Posterior cingulate gyrus (tissue), 11 donors: ENCODE data around the gene FIGN.

ENCODE experiments used
- DNase-seq, 10 donors: peaks; one replicate each; pipeline versions ENCODE4 v3.0.0 to v3.0.0-alpha.2; 2020 to 2021; ENCODE audit warnings: mixed read lengths in 3 of 10
- intact Hi-C: fragments of 100-400 bp; cut with DNase I; formaldehyde crosslinking; loops from one replicate; pipeline ENCODE4 v1.15.1; 2023

Gene FIGN

GRCh38 chr2:163670929-163671328 is 64.9 kb downstream of the FIGN start:
- no peak for DNase-seq
- intact Hi-C loops = no loop called here

DNA sequence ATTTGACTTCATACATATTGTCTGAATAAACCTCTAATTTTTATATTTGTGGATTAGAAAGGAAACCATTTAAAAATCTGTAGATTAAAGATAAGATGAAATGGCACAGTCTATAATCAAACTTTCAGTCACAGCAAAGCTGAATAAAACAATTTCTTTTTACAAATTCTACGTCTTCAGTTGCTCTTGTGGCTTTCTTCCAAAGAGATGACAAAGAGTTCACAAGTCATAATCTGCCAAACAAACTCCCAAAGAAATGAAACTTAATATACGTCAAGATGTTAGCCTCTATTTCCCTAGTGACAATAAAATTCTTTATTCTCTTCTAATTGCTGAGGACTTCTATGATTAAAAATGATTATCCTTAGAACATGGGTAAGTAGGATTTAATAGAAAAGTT is 66.3 kb downstream of the FIGN start:
- intact Hi-C loops = no loop called here
- DNase-seq = no peak

- no peak for DNase-seq
- intact Hi-C loops = no loop called here
Measured at GRCh38 chr2:163667064-163667887, 68.5 kb downstream of the FIGN start.

DNA sequence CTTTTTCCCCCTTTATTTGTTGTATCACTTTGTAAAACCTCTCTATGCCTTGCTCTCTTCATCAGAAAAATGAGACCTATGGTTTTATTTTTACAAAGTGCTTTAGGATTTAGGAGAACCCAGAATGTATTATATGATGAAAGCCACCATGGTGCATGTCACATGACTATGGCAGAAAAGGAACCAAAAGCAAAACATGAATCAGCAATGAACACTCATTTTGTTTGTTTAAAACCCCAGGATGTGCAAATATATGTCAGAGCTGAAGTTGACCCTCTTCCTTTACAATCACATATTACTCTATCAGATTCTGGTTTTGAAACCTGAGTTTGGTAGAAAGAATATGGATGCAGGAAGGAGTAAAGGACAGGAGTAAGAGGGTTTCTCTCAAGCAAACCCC is 70.0 kb downstream of the FIGN start:
- intact Hi-C loops = no loop called here
- no peak for DNase-seq

DNA sequence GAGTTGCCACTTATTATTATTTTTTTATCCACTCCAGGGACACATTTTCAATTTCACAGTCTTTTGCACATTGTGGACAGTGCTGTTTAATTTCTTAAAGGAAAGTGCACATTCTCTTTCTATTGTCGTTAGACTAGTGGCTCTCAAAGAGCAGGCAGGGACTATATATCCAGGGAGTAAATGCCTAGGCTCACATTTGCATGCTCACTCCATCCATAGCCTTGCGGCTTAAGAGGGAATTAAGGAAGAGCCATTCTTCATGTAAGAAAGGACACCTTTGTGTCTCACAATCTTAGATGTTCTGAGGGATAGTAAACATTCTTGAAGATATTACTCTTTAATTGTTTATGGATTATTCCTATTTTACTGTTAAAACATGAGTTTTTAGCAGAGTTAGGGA is 70.8 kb downstream of the FIGN start:
- DNase-seq = no peak
- intact Hi-C loops = no loop called here

GRCh38 chr2:163664610-163665009 is 71.2 kb downstream of the FIGN start:
- no peak for DNase-seq
- intact Hi-C loops = no loop called here

DNA sequence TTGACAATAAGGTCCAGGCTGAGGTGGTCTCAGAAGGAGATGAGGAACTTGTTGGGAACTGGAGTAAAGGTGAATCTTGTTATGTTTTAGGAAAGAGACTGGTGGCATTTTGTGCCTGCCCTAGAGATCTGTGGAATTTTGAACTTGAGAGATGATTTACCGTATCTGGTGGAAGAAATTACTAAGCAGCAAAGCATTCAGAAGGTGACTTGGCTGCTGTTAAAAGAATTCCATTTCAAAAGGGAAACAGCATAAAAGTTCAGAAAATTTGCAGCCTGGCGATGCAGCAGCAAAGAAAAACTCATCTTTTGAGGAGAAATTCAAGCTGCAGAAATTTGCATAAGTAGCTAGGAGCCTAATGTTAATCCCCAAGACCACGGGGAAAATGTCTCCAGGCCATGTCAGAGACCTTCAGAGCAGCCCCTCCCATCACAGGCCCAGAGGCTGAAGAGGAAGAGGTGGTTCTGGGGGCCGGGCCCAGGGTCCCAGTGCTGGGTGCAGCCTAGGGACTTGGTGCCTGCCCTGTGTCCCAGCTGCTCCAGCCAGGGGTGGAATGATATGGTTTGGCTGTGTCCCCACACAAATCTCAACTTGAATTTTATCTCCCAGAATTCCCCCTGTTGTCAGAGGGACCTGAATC is 73.5 kb downstream of the FIGN start:
- intact Hi-C loops = no loop called here
- DNase-seq = peak in 1 of 10 donors; percentile 64

DNA sequence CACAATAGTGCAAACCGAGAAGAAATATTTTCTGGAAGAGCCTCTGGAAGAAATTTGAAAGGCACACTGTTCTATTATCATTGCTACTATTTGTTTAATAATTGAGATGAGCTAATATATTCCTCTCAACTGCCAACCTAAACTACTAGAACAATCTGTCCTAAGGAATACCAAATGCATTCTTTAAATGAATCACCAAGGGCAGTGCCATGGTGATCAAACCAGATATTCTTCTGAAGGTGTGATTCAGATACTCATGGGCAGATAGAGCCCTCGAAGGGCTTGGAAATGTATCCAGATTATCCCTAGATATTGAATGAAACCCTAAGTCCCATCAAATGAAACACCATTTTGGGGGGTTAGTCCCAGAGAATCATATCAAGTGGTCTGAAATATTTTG is 76.6 kb downstream of the FIGN start:
- intact Hi-C loops = no loop called here
- no peak for DNase-seq

GRCh38 chr2:163658556-163658955 is 77.3 kb downstream of the FIGN start:
- DNase-seq = no peak
- intact Hi-C loops = no loop called here

- intact Hi-C loops = no loop called here
- no peak for DNase-seq
Measured at GRCh38 chr2:163657281-163657656, 78.5 kb downstream of the FIGN start.

DNA sequence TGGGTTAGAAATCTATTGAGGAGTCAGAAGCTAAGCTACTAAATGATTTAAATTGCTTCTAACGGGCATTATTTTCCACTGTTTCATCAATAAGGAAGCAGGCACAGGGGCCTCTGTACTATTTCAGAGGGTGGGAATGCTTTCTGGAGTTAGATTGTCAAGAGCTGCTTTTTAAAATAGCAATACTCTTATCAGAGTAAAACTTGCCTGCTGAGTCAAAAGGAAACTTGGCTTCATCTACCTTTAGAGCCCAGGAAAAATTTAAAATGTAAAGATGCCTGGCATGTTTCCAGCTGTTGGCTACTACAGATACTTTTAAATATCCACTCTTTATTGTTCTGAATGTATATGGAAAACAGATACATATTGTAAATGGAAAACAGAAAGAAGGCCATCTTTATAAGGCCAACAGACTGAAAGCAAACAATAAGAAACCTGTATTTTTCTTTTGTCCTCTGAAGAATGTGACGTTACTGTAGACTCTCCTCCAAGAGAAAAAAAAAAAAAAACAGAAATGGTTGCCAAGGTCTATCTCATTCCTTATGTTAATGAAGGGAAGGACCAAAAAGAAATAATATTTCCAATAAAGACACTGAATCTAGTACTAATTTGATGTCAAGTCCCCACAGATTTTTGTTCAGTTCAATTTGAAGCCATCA is 79.1 kb downstream of the FIGN start:
- DNase-seq = no peak
- intact Hi-C loops = no loop called here

DNA sequence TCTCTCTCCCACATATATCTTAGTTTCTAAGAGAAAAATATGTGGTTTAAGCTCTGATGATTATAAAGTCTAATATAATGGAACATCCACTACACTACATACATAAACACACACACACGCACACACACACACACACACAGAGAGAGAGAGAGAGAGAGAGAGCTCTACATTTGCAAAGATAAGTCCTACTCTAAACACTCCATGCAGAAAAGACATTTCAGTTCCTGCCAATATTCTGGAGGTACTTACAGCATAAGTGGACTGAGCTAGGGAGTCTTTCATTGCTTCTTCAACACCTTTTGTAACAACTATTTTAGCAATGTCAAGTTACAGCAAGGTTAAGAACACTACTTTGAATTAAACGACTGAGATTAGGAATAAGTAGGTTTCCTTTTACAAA is 80.1 kb downstream of the FIGN start:
- intact Hi-C loops = no loop called here
- no peak for DNase-seq

- intact Hi-C loops = no loop called here
Measured at GRCh38 chr2:163652751-163653150, 83.1 kb downstream of the FIGN start.

GRCh38 chr2:163649080-163649479 is 86.7 kb downstream of the FIGN start:
- DNase-seq = no peak
- intact Hi-C loops = no loop called here

More at GRCh38 chr2:163652751-163653150, 83.1 kb downstream of the FIGN start:
- no peak for DNase-seq

DNA sequence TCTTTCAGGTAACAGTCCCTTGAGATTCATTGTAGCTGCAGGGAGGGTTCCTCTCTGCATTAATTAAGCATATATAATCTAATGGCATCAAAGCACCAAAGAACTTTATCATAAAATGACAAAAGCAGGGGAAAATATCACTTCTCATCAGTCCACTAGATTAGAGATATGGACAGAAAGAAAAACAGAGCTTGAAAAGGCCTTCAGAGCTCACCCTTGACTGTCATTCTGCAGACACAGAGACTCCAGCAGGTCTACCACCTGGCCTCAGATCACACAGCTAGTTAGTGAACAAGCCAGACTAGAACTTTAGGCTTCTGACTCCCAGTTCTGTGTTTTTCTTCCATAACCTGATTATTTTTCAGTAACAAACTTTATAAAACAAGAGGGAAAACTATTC is 88.5 kb downstream of the FIGN start:
- intact Hi-C loops = no loop called here

DNA sequence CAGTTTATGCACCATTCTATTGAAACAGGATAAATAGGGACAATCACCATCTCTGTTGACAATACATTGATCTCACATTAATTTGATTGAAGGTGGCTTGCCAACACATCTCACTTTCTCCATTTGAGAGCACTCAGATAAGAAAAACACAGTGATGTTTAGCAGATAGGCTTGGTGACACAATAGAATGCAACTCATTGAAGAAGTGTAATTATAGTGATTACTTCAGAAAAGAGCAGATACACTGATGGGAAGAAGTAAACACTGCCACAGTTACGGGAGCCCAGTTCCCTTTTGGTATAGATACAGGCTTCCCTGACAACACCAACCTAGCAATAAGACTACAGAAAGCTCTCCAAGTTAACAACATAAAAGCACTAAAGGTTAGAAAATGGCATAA is 89.1 kb downstream of the FIGN start:
- DNase-seq = no peak
- intact Hi-C loops = no loop called here

More for the DNA sequence above, 88.5 kb downstream of the FIGN start:
- no peak for DNase-seq

- DNase-seq = no peak
- intact Hi-C loops = no loop called here
Measured at GRCh38 chr2:163644238-163644637, 91.6 kb downstream of the FIGN start.

DNA sequence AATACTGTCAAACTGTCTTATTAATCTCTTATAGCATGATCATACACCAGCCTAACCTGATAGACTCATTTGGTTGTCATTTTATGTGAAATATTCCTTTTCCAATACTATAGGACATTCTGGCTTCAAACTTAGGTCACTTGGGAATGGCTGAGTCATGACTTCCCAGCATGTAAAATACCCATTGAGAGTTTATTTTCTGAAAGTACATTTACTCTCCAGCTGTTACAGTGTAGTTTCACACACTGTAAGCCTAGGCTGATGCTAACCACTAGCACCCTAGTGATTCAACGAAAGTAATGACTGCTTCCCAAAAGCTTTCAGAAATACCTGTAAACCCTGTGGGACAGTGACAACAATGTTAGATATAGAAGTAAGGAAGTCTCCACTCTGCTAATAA is 93.8 kb downstream of the FIGN start:
- intact Hi-C loops = no loop called here
- DNase-seq = no peak

DNA sequence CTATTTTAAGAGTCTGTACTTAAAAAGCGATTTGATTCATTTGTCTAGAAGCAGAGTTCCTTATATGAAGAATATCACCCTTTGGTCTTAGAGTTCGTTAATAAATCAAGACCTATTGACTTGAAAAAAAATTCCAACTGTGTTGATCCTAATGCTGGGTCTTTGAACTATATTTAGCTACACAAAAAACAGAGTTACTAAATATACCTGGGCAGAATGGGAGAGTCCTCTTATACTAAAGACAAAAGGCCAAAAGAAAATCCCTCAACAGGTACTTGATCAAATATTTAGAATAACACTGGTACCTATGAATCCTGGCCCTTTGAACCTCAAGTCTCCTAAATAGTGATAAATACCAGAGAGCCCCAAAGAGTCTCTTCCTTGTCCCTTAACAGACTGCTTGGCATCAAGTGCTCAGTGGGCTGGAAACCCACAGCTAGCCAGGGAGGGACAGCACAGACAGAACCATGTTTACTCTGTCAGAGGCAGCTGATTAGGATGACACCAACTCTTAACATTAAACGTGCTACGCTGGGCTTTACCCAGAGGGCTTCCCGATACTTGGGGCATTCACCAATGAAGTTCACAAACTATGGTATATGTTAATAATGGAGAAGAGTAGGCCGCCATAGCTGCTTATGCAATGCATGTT is 95.1 kb downstream of the FIGN start:
- intact Hi-C loops = no loop called here
- DNase-seq = no peak

DNA sequence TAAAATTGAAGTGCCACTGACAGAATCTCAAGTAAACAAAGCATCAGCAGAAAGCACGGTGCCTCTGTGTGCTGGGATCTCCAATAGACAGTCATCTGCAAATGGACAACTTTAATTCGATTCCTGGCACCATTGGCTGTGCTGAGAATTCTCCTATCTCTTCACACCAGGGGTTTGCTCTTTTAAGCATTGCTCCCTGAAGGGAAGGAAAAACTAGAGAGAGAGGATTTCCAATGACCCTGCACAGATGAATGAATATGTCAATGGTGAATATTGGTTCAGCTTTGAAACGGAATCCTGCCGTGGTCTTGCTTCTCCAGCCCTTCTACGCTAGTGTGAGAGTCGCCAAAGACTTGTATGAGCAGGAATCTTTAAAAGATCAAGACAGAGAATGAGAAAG is 97.9 kb downstream of the FIGN start:
- no peak for DNase-seq
- intact Hi-C loops = no loop called here

- intact Hi-C loops = no loop called here
- DNase-seq = no peak
Measured at GRCh38 chr2:163633291-163633690, 102.5 kb downstream of the FIGN start.
